Hepatocyte (in vitro differentiated cells): ENCODE measurements around the gene LARP4. TPM values are rescaled to one million over a fixed set of nuclear protein-coding genes. Genes with fewer than 3 reads are reported as not detected.

ENCODE experiments used
- DNase-seq: peaks from one replicate; pipeline ENCODE4 v3.0.0-alpha.2; 2016; ENCODE audit warnings: low spot score
- H2AFZ ChIP-seq: fragments of 200-600 bp; sonication (generic); 2 replicates; pipeline ENCODE4 v1.6.0; 2016; ENCODE audit warnings: antibody characterized with exemption, mild to moderate bottlenecking
- H3K27ac ChIP-seq: fragments of 200-600 bp; sonication (generic); 2 replicates; pipeline ENCODE4 v1.5.1; 2016; ENCODE audit warnings: mild to moderate bottlenecking
- H3K27me3 ChIP-seq: fragments of 200-600 bp; sonication (generic); 2 replicates; pipeline ENCODE4 v1.6.1; 2016
- H3K36me3 ChIP-seq: fragments of 200-600 bp; sonication (generic); replicated peaks from 2 replicates; pipeline ENCODE4 v1.5.1; 2016; ENCODE audit warnings: low read depth; ENCODE audit not compliant: insufficient read depth
- H3K4me1 ChIP-seq: fragments of 200-600 bp; sonication (generic); 2 replicates; pipeline ENCODE4 v1.5.1; 2016; ENCODE audit warnings: mild to moderate bottlenecking, moderate library complexity; ENCODE audit not compliant: insufficient read depth
- H3K4me2 ChIP-seq: fragments of 200-600 bp; sonication (generic); 2 replicates; pipeline ENCODE4 v1.6.0; 2016
- H3K4me3 ChIP-seq: fragments of 200-600 bp; sonication (generic); 2 replicates; pipeline ENCODE4 v1.5.1; 2016; ENCODE audit warnings: mild to moderate bottlenecking
- H3K79me2 ChIP-seq: fragments of 200-600 bp; sonication (generic); 2 replicates; pipeline ENCODE4 v1.6.0; 2017; ENCODE audit warnings: mild to moderate bottlenecking
- H3K9me2 ChIP-seq: fragments of 200-600 bp; sonication (generic); replicated peaks from 2 replicates; pipeline ENCODE4 v1.6.0; 2017; ENCODE audit warnings: mild to moderate bottlenecking; ENCODE audit not compliant: insufficient read depth
- H3K9me3 ChIP-seq: fragments of 200-600 bp; sonication (generic); 2 replicates; pipeline ENCODE4 v1.5.1; 2016; ENCODE audit warnings: low read depth, mild to moderate bottlenecking
- H4K20me1 ChIP-seq: fragments of 200-600 bp; sonication (generic); 2 replicates; pipeline ENCODE4 v1.6.0; 2016; ENCODE audit warnings: mild to moderate bottlenecking; ENCODE audit not compliant: insufficient read depth, poor library complexity, severe bottlenecking
- EZH2 ChIP-seq: fragments of 200-600 bp; sonication (generic); IDR thresholded peaks from 2 replicates; pipeline ENCODE4 v1.6.1; 2016; ENCODE audit warnings: antibody characterized with exemption, mild to moderate bottlenecking, borderline replicate concordance
- EZH2phosphoT487 ChIP-seq: fragments of 200-600 bp; sonication (generic); IDR thresholded peaks from one replicate; pipeline ENCODE4 v1.6.1; 2018; ENCODE audit warnings: antibody characterized with exemption, mild to moderate bottlenecking, low read depth, moderate library complexity; ENCODE audit not compliant: unreplicated experiment, severe bottlenecking
- WGBS: methylation state at CpG from one replicate; pipeline ENCODE4 v1.1.6; 2016; ENCODE audit warnings: low lambda C conversion rate; ENCODE audit errors: missing lambda C conversion rate; 5-methylcytosine and 5-hydroxymethylcytosine counted together
- polyA plus RNA-seq: library from polyadenylated mRNA; unstranded; fragments of >200 nt; fragmentation: Nextera tagmentation; extraction: Ambion mirVana; gene quantifications from 2 replicates; pipeline ENCODE4 v1.2.1, GENCODE V29; 2016
- total RNA-seq: library from RNA; depleted of rRNA; stranded (reverse); fragments of >200 nt; gene quantifications from 2 replicates; pipeline ENCODE4 v1.2.3, GENCODE V29; 2014
- TF ChIP-seq, protein P1 (sequence below): fragments of 200-600 bp; sonication (generic); IDR thresholded peaks from 2 replicates; pipeline ENCODE4 v1.5.1; 2016; ENCODE audit warnings: antibody characterized with exemption, mild to moderate bottlenecking; ENCODE audit not compliant: poor library complexity

LARP4 gene
- total and polyA plus RNA-seq, 2 experiments from 2014 or later = 29.4 to 48.7 TPM

DNA sequence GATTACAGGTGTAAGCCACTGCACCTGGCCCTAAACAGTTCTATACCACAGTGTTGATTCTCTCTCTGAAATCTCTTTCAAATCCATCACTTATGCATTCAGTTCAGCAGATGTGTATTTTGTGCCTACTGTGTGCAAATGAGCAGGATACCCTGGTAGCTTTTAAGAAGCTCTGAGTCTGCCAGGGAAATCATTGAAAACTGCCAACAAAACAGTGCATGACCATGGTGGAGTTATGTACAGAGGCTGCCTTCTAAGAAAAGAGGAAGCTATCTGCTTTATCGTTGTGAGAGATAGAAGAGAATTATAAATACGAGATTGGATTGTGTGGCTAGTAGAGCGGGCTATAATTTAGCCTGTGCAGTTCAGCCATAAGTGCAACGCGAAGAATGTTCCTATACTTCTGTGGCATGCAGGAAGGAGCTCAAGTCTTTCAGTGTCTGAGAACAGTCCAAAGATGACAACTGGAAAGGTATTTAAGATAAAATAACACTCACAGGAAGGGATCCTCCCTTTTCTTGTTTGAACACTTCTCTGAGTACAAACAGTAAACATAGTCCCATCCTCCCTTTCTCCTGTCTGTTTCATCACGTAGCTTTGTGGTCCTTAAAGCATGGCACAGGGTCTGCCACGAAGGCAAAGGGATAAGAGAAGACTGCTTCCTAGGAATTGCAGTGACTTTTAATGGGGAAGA is 108.4 kb downstream of the LARP4 start:
- Histone ChIP-seq H3K4me1 (peaks cover 43% of the 10 kb centered on the region), H3K79me2 (peaks cover 90% of the 10 kb centered on the region), H3K9me2 (no peaks in the 10 kb centered on the region), H3K36me3 (no peaks in the 10 kb centered on the region), H3K4me2 (peak overlapping the region; percentile 20), H3K4me3 (no peak overlapping the region), H3K27me3 (no peaks in the 10 kb centered on the region), H3K27ac (peak overlapping the region; percentile 57), H2AFZ (no peak overlapping the region), H3K9me3 (no peaks in the 10 kb centered on the region), H4K20me1 (peaks cover 43% of the 10 kb centered on the region)
- WGBS = 57% methylated on average over 7 of the region's 7 CpGs
- TF ChIP-seq EZH2 (no peak), EZH2phosphoT487 (no peak)
- TF ChIP-seq, protein P1, sequence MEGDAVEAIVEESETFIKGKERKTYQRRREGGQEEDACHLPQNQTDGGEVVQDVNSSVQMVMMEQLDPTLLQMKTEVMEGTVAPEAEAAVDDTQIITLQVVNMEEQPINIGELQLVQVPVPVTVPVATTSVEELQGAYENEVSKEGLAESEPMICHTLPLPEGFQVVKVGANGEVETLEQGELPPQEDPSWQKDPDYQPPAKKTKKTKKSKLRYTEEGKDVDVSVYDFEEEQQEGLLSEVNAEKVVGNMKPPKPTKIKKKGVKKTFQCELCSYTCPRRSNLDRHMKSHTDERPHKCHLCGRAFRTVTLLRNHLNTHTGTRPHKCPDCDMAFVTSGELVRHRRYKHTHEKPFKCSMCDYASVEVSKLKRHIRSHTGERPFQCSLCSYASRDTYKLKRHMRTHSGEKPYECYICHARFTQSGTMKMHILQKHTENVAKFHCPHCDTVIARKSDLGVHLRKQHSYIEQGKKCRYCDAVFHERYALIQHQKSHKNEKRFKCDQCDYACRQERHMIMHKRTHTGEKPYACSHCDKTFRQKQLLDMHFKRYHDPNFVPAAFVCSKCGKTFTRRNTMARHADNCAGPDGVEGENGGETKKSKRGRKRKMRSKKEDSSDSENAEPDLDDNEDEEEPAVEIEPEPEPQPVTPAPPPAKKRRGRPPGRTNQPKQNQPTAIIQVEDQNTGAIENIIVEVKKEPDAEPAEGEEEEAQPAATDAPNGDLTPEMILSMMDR = no peak
- DNase-seq = no peak

DNA sequence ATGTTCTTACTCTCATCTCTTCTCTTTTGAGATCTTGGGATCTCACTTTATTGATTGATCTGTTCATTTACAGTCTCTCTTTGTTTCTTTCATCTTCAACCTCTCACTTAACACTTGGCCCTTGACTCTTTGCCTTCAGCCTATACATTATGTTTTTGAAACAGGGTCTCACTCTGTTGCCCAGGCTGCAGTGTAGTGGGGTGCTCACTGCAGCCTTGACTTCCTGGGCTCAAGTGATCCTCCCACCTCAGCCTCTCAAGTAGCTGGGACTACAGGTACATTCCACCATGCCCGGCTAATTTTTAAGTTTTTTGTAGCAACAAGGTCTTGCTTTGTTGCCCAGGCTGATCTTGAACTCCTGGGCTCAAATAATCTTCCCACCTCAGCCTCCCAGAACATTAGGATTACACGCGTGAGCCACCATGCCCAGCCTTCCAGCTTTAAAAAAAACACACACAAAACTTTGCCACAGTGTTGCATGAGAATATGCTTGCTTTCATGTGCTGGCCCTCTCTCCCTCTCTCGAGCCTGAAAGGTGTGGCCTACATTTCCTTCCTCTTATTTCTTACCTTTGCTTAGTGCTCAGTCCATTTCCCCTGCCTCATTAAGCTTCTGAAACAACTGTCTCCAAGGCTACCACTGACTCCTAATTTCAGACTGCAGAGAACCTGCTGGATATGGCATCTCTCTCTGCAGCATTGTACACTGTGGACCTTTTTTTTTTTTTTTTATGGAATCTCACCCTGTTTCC is 114.0 kb downstream of the LARP4 start:
- Histone ChIP-seq H3K9me3 (no peaks in the 10 kb centered on the region), H3K4me1 (peaks cover 9% of the 10 kb centered on the region), H4K20me1 (peaks cover 23% of the 10 kb centered on the region), H3K4me2 (no peak overlapping the region), H3K27me3 (no peaks in the 10 kb centered on the region), H2AFZ (no peak overlapping the region), H3K36me3 (no peaks in the 10 kb centered on the region), H3K4me3 (no peak overlapping the region), H3K27ac (no peak overlapping the region), H3K9me2 (no peaks in the 10 kb centered on the region), H3K79me2 (peaks cover 99% of the 10 kb centered on the region)
- no peak for DNase-seq
- 92% methylated on average over 4 of the region's 4 CpGs for WGBS
- TF ChIP-seq, protein P1 = no peak
- TF ChIP-seq EZH2 (no peak), EZH2phosphoT487 (no peak)

DNA sequence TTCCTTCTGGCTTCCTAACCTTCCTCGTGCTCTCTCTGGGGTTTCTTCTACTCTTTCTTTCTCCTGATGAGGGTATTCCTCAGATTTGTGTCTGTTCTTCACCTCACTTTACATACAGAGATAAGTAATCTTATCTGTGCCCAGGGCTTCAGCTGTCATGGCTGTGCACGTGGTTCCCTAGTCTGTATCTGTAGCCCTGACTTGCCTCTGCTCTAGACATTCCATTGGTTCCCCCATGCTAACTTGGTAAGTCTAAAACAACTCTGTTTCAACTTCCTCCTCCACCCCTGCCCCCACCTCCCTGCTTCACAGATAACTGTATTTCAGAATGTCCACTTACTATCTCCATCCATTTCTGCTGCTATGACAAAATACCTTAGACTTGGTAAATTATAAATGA is 114.9 kb downstream of the LARP4 start:
- Histone ChIP-seq H3K4me2 (no peak overlapping the region), H3K36me3 (no peaks in the 10 kb centered on the region), H3K9me2 (no peaks in the 10 kb centered on the region), H3K4me1 (peaks cover under 1% of the 10 kb centered on the region), H3K4me3 (no peak overlapping the region), H3K79me2 (peaks cover 98% of the 10 kb centered on the region), H3K27me3 (no peaks in the 10 kb centered on the region), H4K20me1 (peaks cover 23% of the 10 kb centered on the region), H3K9me3 (no peaks in the 10 kb centered on the region), H2AFZ (no peak overlapping the region), H3K27ac (no peak overlapping the region)
- 51% methylated on average over 2 of the region's 2 CpGs for WGBS
- DNase-seq = no peak
- TF ChIP-seq, protein P1 = no peak
- TF ChIP-seq EZH2 = no peak
- no peak for TF ChIP-seq EZH2phosphoT487
